22Rv1 (cell line): Measurements from ENCODE around the gene THEM4.

Experiments used
- ZFX ChIP-seq: fragments of 450-650 bp; IDR thresholded peaks from 2 replicates; pipeline ENCODE4 v1.6.1; 2017; ENCODE audit warnings: antibody characterized with exemption, borderline replicate concordance
- TF ChIP-seq, protein P1 (sequence below): fragments of 450-650 bp; IDR thresholded peaks from 2 replicates; pipeline ENCODE4 v1.5.1; 2017; ENCODE audit warnings: mild to moderate bottlenecking

GRCh38 chr1:151859891-151860293, 49.4 kb downstream of the THEM4 start:
- TF ChIP-seq, protein P1, sequence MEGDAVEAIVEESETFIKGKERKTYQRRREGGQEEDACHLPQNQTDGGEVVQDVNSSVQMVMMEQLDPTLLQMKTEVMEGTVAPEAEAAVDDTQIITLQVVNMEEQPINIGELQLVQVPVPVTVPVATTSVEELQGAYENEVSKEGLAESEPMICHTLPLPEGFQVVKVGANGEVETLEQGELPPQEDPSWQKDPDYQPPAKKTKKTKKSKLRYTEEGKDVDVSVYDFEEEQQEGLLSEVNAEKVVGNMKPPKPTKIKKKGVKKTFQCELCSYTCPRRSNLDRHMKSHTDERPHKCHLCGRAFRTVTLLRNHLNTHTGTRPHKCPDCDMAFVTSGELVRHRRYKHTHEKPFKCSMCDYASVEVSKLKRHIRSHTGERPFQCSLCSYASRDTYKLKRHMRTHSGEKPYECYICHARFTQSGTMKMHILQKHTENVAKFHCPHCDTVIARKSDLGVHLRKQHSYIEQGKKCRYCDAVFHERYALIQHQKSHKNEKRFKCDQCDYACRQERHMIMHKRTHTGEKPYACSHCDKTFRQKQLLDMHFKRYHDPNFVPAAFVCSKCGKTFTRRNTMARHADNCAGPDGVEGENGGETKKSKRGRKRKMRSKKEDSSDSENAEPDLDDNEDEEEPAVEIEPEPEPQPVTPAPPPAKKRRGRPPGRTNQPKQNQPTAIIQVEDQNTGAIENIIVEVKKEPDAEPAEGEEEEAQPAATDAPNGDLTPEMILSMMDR: no peak
- TF ChIP-seq ZFX: no peak
